ENCODE measurements around the gene RIC3. TPM values are rescaled to one million over a fixed set of nuclear protein-coding genes. Genes with fewer than 3 reads are reported as not detected.

RIC3 gene
- polyA plus RNA-seq, 3 donors: 2.0 to 10.3 (median 2.1) TPM

GRCh38 chr11:8110396-8110795 lies 58.4 kb downstream of the RIC3 start:
- H3K27ac ChIP-seq (ENCODE audit: low read depth, low read length): no peak overlapping the region
- 83 to 88% (median 83%) methylated on average over 4 of the region's 4 CpGs for WGBS, 3 donors

DNA sequence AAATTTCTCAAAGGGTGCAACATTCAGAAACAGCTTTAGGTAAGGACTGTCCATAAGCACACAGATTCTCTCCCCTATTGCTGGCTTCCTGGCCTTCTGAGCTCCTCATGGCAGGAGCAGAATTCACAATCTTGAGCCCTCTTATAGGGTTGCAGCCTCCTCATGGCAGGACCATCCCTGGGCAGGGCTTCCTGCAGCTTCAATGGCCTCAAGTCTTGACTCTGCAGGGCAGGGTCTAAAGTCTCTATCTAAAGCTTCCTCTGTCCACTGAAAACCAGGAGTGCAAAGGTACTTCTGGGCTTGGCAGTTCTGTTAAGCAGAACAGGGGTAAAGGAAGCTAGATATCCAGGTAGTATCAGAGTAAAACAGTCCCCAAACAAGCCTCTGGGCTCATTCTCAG lies 59.1 kb downstream of the RIC3 start:
- H3K27ac ChIP-seq (ENCODE audit: low read depth, low read length): no peak overlapping the region

GRCh38 chr11:8108421-8108820 lies 60.4 kb downstream of the RIC3 start:
- whole genome bisulfite sequencing, 3 donors: 73 to 89% (median 76%) methylated on average over 2 of the region's 2 CpGs
- H3K27ac ChIP-seq (ENCODE audit: low read depth, low read length): no peak overlapping the region

DNA sequence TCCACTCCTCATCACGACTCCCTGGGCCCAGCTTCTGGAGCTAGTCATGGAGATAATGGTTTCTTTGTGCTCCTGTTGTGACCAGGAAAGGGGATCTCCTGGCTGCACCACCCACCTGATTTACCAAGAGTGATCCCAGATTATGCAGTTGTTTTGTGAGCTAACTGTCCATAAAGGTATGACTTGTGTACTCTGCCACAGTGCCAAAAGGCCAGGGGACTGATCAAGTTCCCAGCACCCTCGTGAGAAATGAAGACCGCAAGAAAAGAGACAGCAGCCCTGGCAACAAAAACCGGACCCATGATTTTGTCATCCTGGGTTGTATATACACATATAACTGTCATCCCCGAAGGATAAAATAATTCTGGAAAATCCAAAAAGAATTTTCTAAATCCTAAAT lies 61.2 kb downstream of the RIC3 start:
- no peak overlapping the region for H3K27ac ChIP-seq (ENCODE audit: low read depth, low read length)
- WGBS, 3 donors: 84 to 91% (median 88%) methylated on average over 5 of the region's 5 CpGs

GRCh38 chr11:8106679-8107078 lies 62.1 kb downstream of the RIC3 start:
- WGBS, 3 donors: 92 to 94% (median 92%) methylated on average over 2 of the region's 2 CpGs
- H3K27ac ChIP-seq (ENCODE audit: low read depth, low read length): no peak overlapping the region

DNA sequence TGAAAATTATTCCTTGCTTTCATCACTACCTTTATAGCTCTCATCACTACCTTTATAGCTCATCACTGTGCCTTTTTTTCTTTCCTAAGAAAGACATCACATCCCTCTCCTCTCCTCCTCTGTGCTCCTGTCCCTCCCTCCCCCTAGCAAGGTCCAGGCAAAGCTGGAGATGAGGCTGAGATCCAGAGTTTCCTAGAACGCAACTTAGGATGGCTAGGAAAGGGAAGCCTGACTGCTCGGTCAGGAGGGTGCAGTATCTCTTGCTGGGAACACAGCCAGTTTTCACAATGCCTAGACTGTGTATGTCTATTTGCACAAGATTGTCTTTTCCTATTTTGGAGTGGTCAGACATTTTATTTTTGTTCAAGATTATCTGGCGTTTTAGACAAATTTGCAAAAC lies 63.2 kb downstream of the RIC3 start:
- H3K27ac ChIP-seq (ENCODE audit: low read depth, low read length): no peak overlapping the region
- 64 to 82% (median 68%) methylated on average over 3 of the region's 3 CpGs for WGBS, 3 donors

DNA sequence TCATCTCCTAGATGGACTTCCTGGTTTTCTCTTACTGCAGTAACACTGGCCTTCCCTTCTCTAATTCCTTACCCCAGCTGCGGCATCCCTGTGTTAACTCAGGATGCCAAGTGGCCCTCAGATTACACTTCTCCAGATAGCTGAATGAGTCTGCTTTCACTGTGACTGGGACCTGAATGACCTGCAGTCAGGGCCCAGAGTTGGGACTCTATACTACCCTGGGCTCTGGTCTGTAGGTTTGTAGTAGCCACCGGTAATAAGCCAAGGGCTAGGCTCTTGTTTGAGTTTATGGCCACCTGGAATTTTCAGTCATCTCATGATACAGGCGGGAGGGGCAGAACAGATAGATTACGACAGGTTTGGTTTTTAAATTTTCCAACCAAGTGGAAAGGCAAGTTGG lies 63.7 kb downstream of the RIC3 start:
- H3K27ac ChIP-seq (ENCODE audit: low read depth, low read length): no peak overlapping the region
- 82 to 94% (median 89%) methylated on average over 4 of the region's 4 CpGs for WGBS, 3 donors

DNA sequence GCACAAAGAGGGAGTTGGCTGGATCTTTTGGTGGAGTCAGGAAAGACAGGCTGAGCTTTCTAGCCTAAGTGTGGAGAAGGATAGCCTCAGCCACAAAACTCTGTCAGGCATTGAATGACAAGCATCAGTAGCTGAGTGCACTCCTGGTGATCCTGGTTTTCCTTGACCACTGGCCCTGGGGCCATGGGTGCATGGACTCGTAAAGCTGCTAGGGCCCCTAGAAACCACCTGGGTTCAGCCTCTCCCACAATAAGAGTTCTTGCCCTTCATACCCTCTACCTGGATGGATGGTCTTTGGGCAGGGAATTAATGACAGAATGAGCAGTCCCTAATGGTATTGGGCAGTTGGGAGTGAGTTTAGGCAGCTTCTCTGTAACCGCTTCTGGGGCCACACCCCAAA lies 64.9 kb downstream of the RIC3 start:
- no peak overlapping the region for H3K27ac ChIP-seq (ENCODE audit: low read depth, low read length)
- 88 to 100% (median 92%) methylated on average over 2 of the region's 2 CpGs for WGBS, 3 donors

DNA sequence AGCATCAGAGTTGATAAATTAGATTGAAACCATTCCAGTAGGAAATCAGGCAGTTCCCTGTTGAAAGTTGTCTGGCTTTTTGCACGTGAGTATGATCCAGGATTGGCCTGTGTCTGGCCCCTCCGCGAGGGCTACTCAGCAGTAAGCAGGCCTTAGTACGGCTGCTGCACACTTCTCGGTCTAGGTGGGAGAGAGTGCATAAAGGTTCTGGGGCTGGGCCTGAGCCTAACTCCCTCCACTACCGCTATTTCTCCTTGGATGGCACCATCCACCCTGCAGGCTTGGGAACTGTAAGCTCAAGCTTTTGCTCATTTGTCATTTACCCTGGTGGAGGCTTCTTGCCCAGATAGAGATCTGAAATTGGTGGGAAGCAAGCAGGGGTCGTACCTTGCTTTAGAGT lies 65.9 kb downstream of the RIC3 start:
- H3K27ac ChIP-seq (ENCODE audit: low read depth, low read length): no peak overlapping the region
- 76 to 87% (median 81%) methylated on average over 7 of the region's 7 CpGs for whole genome bisulfite sequencing, 3 donors

DNA sequence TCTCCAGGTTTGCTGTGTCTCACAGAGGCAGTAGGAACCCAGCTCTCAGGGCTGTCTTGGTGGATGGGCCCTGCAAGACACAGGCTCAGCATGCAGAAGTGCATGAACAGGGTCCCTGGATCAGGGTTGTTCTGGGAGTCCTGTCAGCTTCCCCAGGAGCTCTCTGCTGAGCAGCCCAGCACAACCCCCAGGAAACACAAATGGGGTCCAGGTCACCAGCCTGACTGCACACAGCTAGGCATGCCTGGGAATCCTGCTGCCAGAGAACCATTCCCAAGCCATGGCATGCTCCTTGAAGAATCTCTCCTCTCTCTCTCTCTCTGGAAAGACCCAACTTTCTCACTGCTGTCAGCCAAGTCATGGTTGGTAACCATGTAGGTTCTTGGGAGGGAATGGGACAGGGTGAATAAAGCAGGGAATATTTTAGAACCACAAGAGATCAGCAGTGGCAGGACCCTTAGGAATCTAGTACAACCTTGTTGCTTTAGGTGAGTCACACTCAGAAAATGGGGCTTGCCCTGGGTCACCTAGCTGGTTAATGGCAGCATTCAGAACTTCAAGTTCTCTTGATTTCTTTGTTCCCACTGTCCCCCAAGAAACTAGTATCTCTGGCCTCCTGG lies 66.4 kb downstream of the RIC3 start:
- no peak overlapping the region for H3K27ac ChIP-seq (ENCODE audit: low read depth, low read length)

DNA sequence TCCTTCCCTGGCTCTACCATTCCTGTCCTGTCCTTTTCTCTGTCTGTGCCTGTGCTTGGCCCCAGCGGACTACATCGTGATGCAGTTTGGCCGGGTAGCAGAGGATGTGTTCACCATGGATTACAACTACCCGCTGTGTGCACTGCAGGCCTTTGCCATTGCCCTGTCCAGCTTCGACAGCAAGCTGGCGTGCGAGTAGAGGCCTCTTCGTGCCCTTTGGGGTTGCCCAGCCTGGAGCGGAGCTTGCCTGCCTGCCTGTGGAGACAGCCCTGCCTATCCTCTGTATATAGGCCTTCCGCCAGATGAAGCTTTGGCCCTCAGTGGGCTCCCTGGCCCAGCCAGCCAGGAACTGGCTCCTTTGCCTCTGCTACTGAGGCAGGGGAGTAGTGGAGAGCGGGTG lies 67.4 kb downstream of the RIC3 start:
- no peak overlapping the region for H3K27ac ChIP-seq (ENCODE audit: low read depth, low read length)
- 91 to 94% (median 92%) methylated on average over 11 of the region's 11 CpGs for WGBS, 3 donors

- no peak overlapping the region for H3K27ac ChIP-seq (ENCODE audit: low read depth, low read length)
- WGBS, 3 donors: 91 to 94% (median 92%) methylated on average over 8 of the region's 8 CpGs
Measured at GRCh38 chr11:8100605-8101004, 68.2 kb downstream of the RIC3 start.

DNA sequence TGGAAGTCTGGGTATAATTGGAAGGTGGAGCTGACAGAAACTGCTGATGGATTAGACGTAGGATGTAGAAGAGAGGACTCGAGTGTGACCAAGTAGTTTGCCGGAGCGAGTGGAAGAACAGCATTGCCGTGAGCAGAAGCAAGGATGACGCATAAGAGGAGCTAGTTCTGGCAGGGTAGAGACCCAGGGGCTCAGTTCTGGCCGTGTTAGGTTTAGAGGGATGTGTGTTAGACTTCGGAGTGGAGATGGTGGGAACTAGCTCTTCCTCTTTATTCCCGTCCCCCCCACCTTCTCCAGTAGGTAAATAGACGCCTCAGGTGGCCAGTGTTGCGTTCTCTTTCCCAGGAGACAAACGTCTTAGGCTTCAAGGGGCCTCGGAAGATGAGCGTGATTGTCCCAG lies 68.7 kb downstream of the RIC3 start:
- no peak overlapping the region for H3K27ac ChIP-seq (ENCODE audit: low read depth, low read length)
- WGBS, 3 donors: 82 to 89% (median 87%) methylated on average over 14 of the region's 14 CpGs

- 40 to 58% (median 47%) methylated on average over 3 of the region's 3 CpGs for WGBS, 3 donors
- no peak overlapping the region for H3K27ac ChIP-seq (ENCODE audit: low read depth, low read length)
Measured at GRCh38 chr11:8099291-8099899, 69.4 kb downstream of the RIC3 start.

- H3K27ac ChIP-seq (ENCODE audit: low read depth, low read length): no peak overlapping the region
- 70 to 86% (median 78%) methylated on average over 6 of the region's 6 CpGs for WGBS, 3 donors
Measured at GRCh38 chr11:8098879-8099278, 69.9 kb downstream of the RIC3 start.

GRCh38 chr11:8098361-8098760 lies 70.5 kb downstream of the RIC3 start:
- WGBS, 3 donors: 61 to 72% (median 62%) methylated on average over 4 of the region's 4 CpGs

DNA sequence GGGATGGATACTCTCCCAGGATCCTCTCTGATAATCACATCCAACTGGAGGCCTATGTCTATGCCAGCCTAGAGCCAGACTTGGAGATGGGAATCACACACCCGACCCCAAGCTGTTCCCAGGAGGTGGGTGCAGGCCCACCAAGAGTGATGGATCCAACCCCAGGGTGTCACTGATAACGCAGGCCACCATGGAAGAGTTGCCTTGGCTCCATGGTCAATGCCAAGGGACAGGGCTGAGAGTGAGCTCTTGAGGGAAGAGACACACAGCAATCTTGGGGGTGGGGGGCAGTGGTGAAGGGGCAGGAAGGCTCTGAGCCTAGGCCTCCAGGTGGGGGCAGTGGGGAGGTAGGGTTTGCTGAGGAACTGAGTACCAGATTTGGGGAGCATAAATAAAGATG lies 70.9 kb downstream of the RIC3 start:
- WGBS, 3 donors: 75 to 85% (median 80%) methylated on average over 2 of the region's 2 CpGs
- no peak overlapping the region for H3K27ac ChIP-seq (ENCODE audit: low read depth, low read length)

More at GRCh38 chr11:8098361-8098760, 70.5 kb downstream of the RIC3 start:
- H3K27ac ChIP-seq (ENCODE audit: low read depth, low read length): no peak overlapping the region

DNA sequence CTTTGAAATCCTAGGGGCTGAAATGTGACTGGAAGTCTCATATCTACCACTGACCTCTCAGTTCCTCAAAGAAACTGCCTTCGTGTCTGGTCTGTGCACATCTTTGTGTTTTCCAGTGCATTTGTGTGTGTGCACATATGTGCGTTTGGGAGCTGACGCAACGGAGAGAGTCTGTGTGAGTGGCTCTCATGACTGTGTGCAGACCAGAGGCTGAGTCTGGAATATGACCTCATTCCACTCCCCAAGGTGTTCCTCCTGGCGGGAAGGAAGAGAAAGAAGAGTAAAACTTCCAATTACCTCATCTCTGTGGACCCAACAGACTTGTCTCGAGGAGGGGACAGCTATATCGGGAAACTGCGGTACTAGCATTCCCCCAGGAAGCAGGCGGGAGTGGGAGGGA lies 71.4 kb downstream of the RIC3 start:
- 70 to 89% (median 77%) methylated on average over 9 of the region's 9 CpGs for WGBS, 3 donors
- H3K27ac ChIP-seq (ENCODE audit: low read depth, low read length): no peak overlapping the region

GRCh38 chr11:8097062-8097461 lies 71.8 kb downstream of the RIC3 start:
- WGBS, 3 donors: 94 to 95% (median 94%) methylated on average over 8 of the region's 8 CpGs

DNA sequence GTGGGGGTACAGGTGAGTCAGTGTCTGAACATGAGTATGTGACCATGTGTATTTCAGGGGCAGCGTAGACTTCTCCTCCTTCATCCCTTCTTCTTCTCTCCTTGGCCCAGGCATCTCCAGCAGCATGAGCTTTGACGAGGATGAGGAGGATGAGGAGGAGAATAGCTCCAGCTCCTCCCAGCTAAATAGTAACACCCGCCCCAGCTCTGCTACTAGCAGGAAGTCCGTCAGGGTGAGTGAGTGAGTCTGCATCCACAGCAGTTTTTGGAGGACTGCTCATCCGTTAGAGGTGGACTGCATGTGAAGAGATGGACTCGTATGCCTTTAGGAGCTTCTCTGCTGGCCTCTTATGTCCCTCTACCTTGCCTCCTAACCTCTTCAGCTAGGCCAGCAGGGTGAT lies 72.2 kb downstream of the RIC3 start:
- WGBS, 3 donors: 65 to 73% (median 70%) methylated on average over 6 of the region's 6 CpGs

More at GRCh38 chr11:8097062-8097461, 71.8 kb downstream of the RIC3 start:
- H3K27ac ChIP-seq (ENCODE audit: low read depth, low read length): no peak overlapping the region

More for the DNA sequence above, 72.2 kb downstream of the RIC3 start:
- H3K27ac ChIP-seq (ENCODE audit: low read depth, low read length): no peak overlapping the region

Data from adipose tissue (tissue), 3 donors.